ENCODE measurements around the gene SHLD1.

The SHLD1 gene

DNA sequence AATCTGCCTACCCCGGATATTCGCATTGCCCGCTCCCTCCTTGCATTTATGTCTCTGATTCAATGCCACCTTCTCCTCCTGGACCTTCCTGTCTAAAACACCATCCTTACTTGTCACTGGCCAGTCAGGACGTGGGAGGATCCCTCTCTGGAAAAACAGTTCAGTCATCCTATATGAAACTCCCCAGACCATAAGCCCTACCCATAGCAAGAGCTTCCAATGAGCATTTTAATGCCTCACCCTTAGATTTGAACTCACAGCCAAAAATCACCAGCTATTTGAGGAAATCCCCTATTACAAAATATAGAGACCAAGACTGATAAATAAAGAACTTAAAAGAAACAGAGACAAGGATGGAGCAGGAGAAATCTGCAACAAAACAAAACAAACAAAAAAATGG, 86.4 kb downstream of the SHLD1 start:
- Histone ChIP-seq H3K4me1 (ENCODE audit: insufficient read depth, low read length) (no peaks in the 10 kb centered on the region; the same call in 1 of the 2 replicates), H3K36me3 (ENCODE audit: insufficient read depth, low read length) (no peaks in the 10 kb centered on the region), H3K27ac (ENCODE audit: low read depth, low read length) (no peak overlapping the region), H3K9me3 (ENCODE audit: insufficient read depth, low read depth, low read length) (no peaks in the 10 kb centered on the region), H3K27me3 (ENCODE audit: insufficient read depth, low read length) (no peaks in the 10 kb centered on the region), H3K4me3 (ENCODE audit: low read length) (no peak overlapping the region), H3K9ac (ENCODE audit: low read depth, low read length) (no peak overlapping the region)
- WGBS, result 91% methylated on average over 4 of the region's 4 CpGs

DNA sequence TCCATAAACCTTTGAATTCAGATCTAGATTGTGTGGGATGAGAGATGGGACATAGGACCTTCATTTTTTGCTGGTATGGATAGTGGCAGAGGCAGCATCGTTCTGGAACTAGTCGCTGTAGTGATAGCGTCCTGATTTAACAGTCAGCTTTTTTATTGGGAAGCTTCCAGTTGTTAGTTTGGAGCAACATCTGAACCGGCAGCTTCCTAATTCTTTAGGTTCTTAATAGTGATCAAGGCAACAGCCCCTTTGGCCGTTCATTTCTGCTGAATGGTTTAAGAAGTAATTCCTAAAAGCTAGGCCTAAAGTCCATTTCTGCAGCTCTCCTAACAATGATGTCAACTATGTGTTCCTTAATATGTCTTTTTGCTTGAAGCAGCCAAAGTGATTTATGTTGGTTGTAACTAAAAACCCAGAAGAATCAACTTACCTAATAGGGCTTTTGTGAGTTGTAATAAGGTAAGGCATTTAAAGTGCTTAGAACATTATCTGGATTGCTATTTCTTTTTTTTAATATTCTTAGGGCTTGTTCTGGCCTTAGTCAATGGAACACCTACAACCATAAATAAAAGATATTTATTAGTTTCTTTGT, 90.3 kb downstream of the SHLD1 start:
- H3K4me3 ChIP-seq (ENCODE audit: low read length), result no peak overlapping the region
- H3K9ac ChIP-seq (ENCODE audit: low read depth, low read length), result no peak overlapping the region
- no peaks in the 10 kb centered on the region for H3K9me3 ChIP-seq (ENCODE audit: insufficient read depth, low read depth, low read length)
- 70% methylated on average over 5 of the region's 5 CpGs for WGBS
- peaks cover 6% of the 10 kb centered on the region; the same call in 1 of the 2 replicates for H3K4me1 ChIP-seq (ENCODE audit: insufficient read depth, low read length)
- no peaks in the 10 kb centered on the region for H3K27me3 ChIP-seq (ENCODE audit: insufficient read depth, low read length)
- H3K27ac ChIP-seq (ENCODE audit: low read depth, low read length), result no peak overlapping the region
- H3K36me3 ChIP-seq (ENCODE audit: insufficient read depth, low read length), result no peaks in the 10 kb centered on the region

DNA sequence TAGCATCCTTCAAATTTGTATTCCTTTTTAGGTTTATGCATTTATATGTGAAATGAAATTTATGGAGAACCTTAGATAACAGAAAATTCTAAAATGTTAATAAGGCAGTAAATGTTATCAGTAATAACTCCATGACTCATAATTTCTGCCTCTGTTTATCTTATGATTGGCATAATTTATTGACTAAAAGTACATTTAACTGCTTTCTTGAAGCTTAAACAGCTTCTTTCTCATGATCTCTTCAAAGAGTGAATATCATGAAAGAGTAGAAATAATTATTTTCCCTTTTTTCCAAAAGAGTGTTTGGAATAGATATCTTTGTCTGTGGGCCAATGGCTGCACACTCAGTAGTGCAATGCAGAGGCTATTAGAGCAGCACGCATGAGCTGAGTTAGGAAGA, 91.3 kb downstream of the SHLD1 start:
- 90% methylated on average over 1 of the region's 1 CpG for WGBS
- H3K36me3 ChIP-seq (ENCODE audit: insufficient read depth, low read length), result no peaks in the 10 kb centered on the region
- peaks cover 14% of the 10 kb centered on the region; the same call in 1 of the 2 replicates for H3K4me1 ChIP-seq (ENCODE audit: insufficient read depth, low read length)

DNA sequence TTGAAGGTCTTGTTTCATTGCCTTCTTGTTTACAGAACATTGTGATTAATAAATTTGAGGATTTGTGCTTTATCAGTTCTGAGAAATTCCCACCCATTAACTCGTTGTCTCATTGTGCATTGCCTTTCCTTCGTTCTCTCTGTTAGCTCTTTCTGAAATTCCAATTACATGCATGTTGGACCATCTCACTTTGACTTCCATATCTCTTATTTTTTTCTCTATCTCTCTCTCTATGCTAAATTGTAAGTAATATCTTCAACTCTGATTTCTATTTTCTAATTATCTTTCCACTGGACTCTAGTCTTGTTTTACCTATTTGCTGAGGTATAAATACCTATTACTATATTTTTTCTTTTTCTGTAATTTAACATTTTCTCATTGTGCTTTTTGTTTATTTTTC, 92.3 kb downstream of the SHLD1 start:
- 97% methylated on average over 2 of the region's 2 CpGs for WGBS

More for the DNA sequence above, 91.3 kb downstream of the SHLD1 start:
- no peak overlapping the region for H3K27ac ChIP-seq (ENCODE audit: low read depth, low read length)
- no peaks in the 10 kb centered on the region for H3K27me3 ChIP-seq (ENCODE audit: insufficient read depth, low read length)
- H3K9me3 ChIP-seq (ENCODE audit: insufficient read depth, low read depth, low read length), result no peaks in the 10 kb centered on the region
- no peak overlapping the region for H3K9ac ChIP-seq (ENCODE audit: low read depth, low read length)
- H3K4me3 ChIP-seq (ENCODE audit: low read length), result no peak overlapping the region

DNA sequence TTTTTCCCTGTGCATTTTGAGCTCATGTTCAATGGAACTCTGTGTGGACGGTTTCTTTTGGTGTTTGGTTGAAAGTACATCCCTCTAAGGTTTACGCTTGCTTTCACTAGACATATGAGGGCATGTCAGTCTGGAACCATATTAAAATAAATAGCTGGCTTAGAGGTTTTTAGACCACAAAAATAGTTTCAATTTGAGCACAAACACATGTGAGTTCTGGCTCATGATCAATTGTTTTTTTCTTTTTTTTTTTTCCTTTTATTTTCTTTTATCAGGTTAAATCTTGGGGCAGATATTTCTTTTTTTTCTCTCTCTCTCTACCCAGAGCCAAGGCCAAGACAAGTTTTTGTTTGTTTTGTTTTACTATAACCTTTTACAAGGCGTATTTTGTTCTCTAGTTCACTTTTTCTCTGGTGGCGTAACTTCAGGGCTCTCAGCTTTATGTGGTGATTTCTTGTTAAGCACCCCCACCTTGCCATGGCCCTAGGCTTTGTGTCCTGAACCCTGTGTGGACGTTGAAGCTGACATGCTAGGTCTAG, 92.9 kb downstream of the SHLD1 start:
- no peak overlapping the region for H3K9ac ChIP-seq (ENCODE audit: low read depth, low read length)
- WGBS, result 91% methylated on average over 3 of the region's 5 CpGs
- no peaks in the 10 kb centered on the region for H3K36me3 ChIP-seq (ENCODE audit: insufficient read depth, low read length)
- peaks cover 15% of the 10 kb centered on the region; the same call in 1 of the 2 replicates for H3K4me1 ChIP-seq (ENCODE audit: insufficient read depth, low read length)
- no peak overlapping the region for H3K4me3 ChIP-seq (ENCODE audit: low read length)
- H3K27ac ChIP-seq (ENCODE audit: low read depth, low read length), result no peak overlapping the region
- H3K9me3 ChIP-seq (ENCODE audit: insufficient read depth, low read depth, low read length), result no peaks in the 10 kb centered on the region
- H3K27me3 ChIP-seq (ENCODE audit: insufficient read depth, low read length), result no peaks in the 10 kb centered on the region

More for the DNA sequence above, 92.3 kb downstream of the SHLD1 start:
- Histone ChIP-seq H3K9ac (ENCODE audit: low read depth, low read length) (no peak overlapping the region), H3K27me3 (ENCODE audit: insufficient read depth, low read length) (no peaks in the 10 kb centered on the region), H3K4me3 (ENCODE audit: low read length) (no peak overlapping the region), H3K27ac (ENCODE audit: low read depth, low read length) (no peak overlapping the region), H3K4me1 (ENCODE audit: insufficient read depth, low read length) (peaks cover 15% of the 10 kb centered on the region; the same call in 1 of the 2 replicates), H3K36me3 (ENCODE audit: insufficient read depth, low read length) (no peaks in the 10 kb centered on the region), H3K9me3 (ENCODE audit: insufficient read depth, low read depth, low read length) (no peaks in the 10 kb centered on the region)

- Histone ChIP-seq H3K4me3 (ENCODE audit: low read length) (no peak overlapping the region), H3K27ac (ENCODE audit: low read depth, low read length) (no peak overlapping the region)
- 79% methylated on average over 2 of the region's 2 CpGs for WGBS
Observed at GRCh38 chr20:5844063-5844681, 94.0 kb downstream of the SHLD1 start.

DNA sequence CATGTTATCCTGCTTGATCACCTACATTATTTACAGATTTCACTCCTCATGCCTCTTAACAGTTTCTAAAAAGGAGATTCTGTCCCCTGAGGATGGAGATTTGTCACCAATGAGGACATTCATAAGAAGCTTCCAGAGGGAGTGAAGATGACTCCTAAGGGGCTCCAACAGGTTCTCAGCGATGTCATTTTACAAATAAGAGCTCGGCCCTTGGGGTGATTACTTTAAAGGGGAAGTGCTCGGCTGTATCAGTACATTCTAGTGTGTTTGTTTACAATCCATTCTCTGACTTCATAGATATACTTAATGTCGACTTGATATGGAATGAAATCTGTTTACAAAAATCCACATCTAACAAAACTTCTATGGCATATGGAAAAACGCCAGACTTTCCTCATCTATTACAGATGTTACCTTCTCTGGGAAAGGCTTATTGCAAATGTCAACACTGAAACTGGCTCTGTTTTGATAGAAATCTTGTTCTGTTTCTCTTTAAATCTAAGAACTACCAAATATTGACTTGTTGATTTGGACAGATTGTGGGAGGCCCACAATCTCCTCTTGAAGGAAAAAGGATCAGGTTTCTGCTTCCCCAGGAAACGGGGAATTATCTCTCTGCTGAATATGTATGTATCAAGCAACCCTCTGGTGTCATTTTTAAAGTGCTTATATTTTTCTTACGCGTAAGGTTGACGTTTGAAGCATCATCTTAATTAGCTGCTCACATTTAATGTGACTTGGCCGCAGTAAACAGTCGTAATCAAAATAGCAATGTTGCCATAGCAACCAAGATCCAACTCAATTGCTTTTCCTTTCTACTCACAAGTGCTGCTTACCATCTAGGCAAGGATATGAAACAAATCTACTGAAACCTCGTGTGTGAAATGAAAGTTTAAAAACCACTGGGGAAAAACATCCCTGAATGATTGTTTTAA, 95.7 kb downstream of the SHLD1 start:
- H3K9me3 ChIP-seq (ENCODE audit: insufficient read depth, low read depth, low read length), result no peaks in the 10 kb centered on the region
- H3K4me1 ChIP-seq (ENCODE audit: insufficient read depth, low read length), result peaks cover 15% of the 10 kb centered on the region; the same call in 1 of the 2 replicates
- H3K36me3 ChIP-seq (ENCODE audit: insufficient read depth, low read length), result no peaks in the 10 kb centered on the region
- WGBS, result 86% methylated on average over 11 of the region's 12 CpGs
- H3K4me3 ChIP-seq (ENCODE audit: low read length), result no peak overlapping the region
- H3K27me3 ChIP-seq (ENCODE audit: insufficient read depth, low read length), result no peaks in the 10 kb centered on the region
- H3K9ac ChIP-seq (ENCODE audit: low read depth, low read length), result no peak overlapping the region
- H3K27ac ChIP-seq (ENCODE audit: low read depth, low read length), result no peak overlapping the region

More at GRCh38 chr20:5844063-5844681, 94.0 kb downstream of the SHLD1 start:
- H3K9ac ChIP-seq (ENCODE audit: low read depth, low read length), result no peak overlapping the region
- H3K9me3 ChIP-seq (ENCODE audit: insufficient read depth, low read depth, low read length), result no peaks in the 10 kb centered on the region
- H3K36me3 ChIP-seq (ENCODE audit: insufficient read depth, low read length), result no peaks in the 10 kb centered on the region
- no peaks in the 10 kb centered on the region for H3K27me3 ChIP-seq (ENCODE audit: insufficient read depth, low read length)
- peaks cover 15% of the 10 kb centered on the region; the same call in 1 of the 2 replicates for H3K4me1 ChIP-seq (ENCODE audit: insufficient read depth, low read length)

DNA sequence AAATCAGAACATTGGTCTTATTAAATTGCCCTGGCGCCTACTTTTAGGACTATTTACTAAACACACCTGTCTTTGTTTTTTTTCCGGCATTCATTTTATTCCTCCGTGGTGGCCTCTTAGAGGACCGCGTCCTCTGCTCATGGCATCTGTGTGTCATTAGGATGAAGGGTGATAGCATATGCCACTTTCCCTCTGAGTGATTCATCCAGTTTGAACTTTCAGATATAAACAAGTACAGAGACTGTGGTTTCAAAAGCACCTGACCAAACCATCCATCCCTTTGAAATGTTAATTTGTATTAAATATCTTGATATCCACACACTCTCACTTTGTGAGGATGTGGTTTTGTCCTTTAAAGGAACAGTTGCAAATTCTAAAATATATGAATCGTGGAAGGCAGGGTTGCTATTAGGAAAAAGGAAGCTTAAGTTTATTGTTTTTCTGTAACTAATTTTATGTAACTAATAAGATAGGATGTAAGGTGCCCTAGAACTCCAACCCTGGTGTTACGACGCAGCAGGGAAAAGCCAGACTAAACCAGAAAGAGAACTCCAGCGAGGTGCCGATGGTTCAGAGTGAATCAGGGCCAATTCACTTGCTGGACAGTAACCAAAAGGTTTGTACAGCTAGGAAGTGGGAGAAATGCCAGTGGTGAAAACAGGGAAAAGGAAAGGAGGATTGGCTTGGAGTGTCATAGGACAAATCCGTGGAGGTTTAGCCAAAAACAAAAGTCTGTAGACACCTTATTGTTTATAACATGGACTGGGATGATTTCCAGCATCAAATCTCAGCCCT, 98.7 kb downstream of the SHLD1 start:
- Histone ChIP-seq H3K36me3 (ENCODE audit: insufficient read depth, low read length) (no peaks in the 10 kb centered on the region), H3K9ac (ENCODE audit: low read depth, low read length) (no peak overlapping the region), H3K27me3 (ENCODE audit: insufficient read depth, low read length) (no peaks in the 10 kb centered on the region), H3K4me3 (ENCODE audit: low read length) (no peak overlapping the region), H3K4me1 (ENCODE audit: insufficient read depth, low read length) (peaks cover 11% of the 10 kb centered on the region; the same call in 1 of the 2 replicates), H3K9me3 (ENCODE audit: insufficient read depth, low read depth, low read length) (no peaks in the 10 kb centered on the region), H3K27ac (ENCODE audit: low read depth, low read length) (no peak overlapping the region)
- 88% methylated on average over 11 of the region's 11 CpGs for WGBS

DNA sequence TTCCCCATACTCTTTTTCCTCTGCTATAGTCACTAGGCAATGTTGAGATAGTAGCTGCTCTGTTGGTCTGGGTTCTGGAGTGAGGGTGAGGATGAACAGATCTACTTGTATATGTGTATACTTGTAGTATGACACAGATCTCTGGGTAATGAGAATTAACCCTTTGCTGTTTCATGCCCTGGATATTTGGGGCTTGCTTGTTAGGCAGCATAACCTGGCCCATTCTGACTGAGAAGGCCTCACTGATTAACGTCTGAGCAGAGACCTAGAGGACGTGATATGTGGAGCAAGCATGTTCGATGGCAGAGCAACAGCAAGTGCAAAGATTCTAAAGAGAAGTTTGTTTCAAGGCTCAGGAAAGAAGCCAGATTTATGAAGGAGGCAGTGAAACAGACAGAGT, 105.7 kb downstream of the SHLD1 start:
- 95% methylated on average over 3 of the region's 3 CpGs for WGBS
- Histone ChIP-seq H3K36me3 (ENCODE audit: insufficient read depth, low read length) (no peaks in the 10 kb centered on the region), H3K4me3 (ENCODE audit: low read length) (no peak overlapping the region), H3K9me3 (ENCODE audit: insufficient read depth, low read depth, low read length) (no peaks in the 10 kb centered on the region), H3K4me1 (ENCODE audit: insufficient read depth, low read length) (no peaks in the 10 kb centered on the region), H3K9ac (ENCODE audit: low read depth, low read length) (no peak overlapping the region), H3K27ac (ENCODE audit: low read depth, low read length) (no peak overlapping the region), H3K27me3 (ENCODE audit: insufficient read depth, low read length) (no peaks in the 10 kb centered on the region)

- WGBS, result 97% methylated on average over 5 of the region's 5 CpGs
- Histone ChIP-seq H3K4me3 (ENCODE audit: low read length) (no peak overlapping the region), H3K27ac (ENCODE audit: low read depth, low read length) (no peak overlapping the region), H3K4me1 (ENCODE audit: insufficient read depth, low read length) (no peaks in the 10 kb centered on the region), H3K36me3 (ENCODE audit: insufficient read depth, low read length) (no peaks in the 10 kb centered on the region), H3K27me3 (ENCODE audit: insufficient read depth, low read length) (no peaks in the 10 kb centered on the region), H3K9me3 (ENCODE audit: insufficient read depth, low read depth, low read length) (no peaks in the 10 kb centered on the region), H3K9ac (ENCODE audit: low read depth, low read length) (no peak overlapping the region)
Observed at GRCh38 chr20:5859608-5860007, 109.4 kb downstream of the SHLD1 start.

Data from HUES64 (cell line).